Measurements from ENCODE around the gene NINJ1. TPM values are rescaled to one million over a fixed set of nuclear protein-coding genes. Genes with fewer than 3 reads are reported as not detected.

The NINJ1 gene
- total RNA-seq, 1 experiment from 2014 or later = 26.7 TPM

GRCh38 chr9:93084471-93084881, 49.6 kb downstream of the NINJ1 start:
- no peak overlapping the region for H3K4me3 ChIP-seq (ENCODE audit: low read depth in 2 of 2, low read length in 2 of 2)
- DNase-seq (ENCODE audit: low read depth, low spot score) (no peak), ATAC-seq (no peak)
- H3K36me3 ChIP-seq (ENCODE audit: control insufficient read depth, insufficient read depth, low read length) = no peaks in the 10 kb centered on the region
- ChIA-PET CTCF (no interaction called here), POLR2A (no interaction called here)
- TF ChIP-seq SIN3A (IDR thresholded peaks at IDR 0.05; ENCODE audit: borderline replicate concordance, insufficient read depth, low read depth, low read length) (no peak), POLR2AphosphoS5 (IDR thresholded peaks at IDR 0.05; ENCODE audit: low read depth, low read length) (no peak), TCF7L2 (IDR thresholded peaks at IDR 0.05; ENCODE audit: low read depth, low read length) (no peak), REST (IDR thresholded peaks at IDR 0.05; ENCODE audit: insufficient read depth in 1 of 2, low read depth in 2 of 2, low read length in 1 of 2) (no peak), CTCF (IDR thresholded peaks at IDR 0.05) (no peak)
- in situ Hi-C loops (cut with HindIII; ENCODE audit: low pct_unique_long_range_greater_than_20kb, low sequenced_read_pairs) = no loop called here
- H3K9me3 ChIP-seq (ENCODE audit: control insufficient read depth, insufficient read depth, low read depth, low read length) = no peaks in the 10 kb centered on the region
- no peak overlapping the region for H3K27ac ChIP-seq (ENCODE audit: low read length)
- BruUV-seq (replicated peaks) = no TSS peak
- H3K27me3 ChIP-seq (ENCODE audit: control insufficient read depth, insufficient read depth, low read length) = no peaks in the 10 kb centered on the region
- intact Hi-C loops (cut with micrococcal nuclease; ENCODE audit: unreplicated experiment) = no loop called here
- H3K4me1 ChIP-seq (ENCODE audit: control insufficient read depth, insufficient read depth, low read length) = no peaks in the 10 kb centered on the region

- ChIA-PET POLR2A (no interaction called here), CTCF (no interaction called here)
- H3K4me3 ChIP-seq (ENCODE audit: low read depth in 2 of 2, low read length in 2 of 2) = no peak overlapping the region
- no peaks in the 10 kb centered on the region for H3K9me3 ChIP-seq (ENCODE audit: control insufficient read depth, insufficient read depth, low read depth, low read length)
- no peak overlapping the region for H3K27ac ChIP-seq (ENCODE audit: low read length)
- H3K27me3 ChIP-seq (ENCODE audit: control insufficient read depth, insufficient read depth, low read length) = no peaks in the 10 kb centered on the region
- intact Hi-C loops (cut with micrococcal nuclease; ENCODE audit: unreplicated experiment) = no loop called here
- H3K36me3 ChIP-seq (ENCODE audit: control insufficient read depth, insufficient read depth, low read length) = no peaks in the 10 kb centered on the region
- ATAC-seq (no peak), DNase-seq (ENCODE audit: low read depth, low spot score) (no peak)
- BruUV-seq (replicated peaks) = no TSS peak
- H3K4me1 ChIP-seq (ENCODE audit: control insufficient read depth, insufficient read depth, low read length) = no peaks in the 10 kb centered on the region
- no peak for TF ChIP-seq REST (IDR thresholded peaks at IDR 0.05; ENCODE audit: insufficient read depth in 1 of 2, low read depth in 2 of 2, low read length in 1 of 2)
- no peak for TF ChIP-seq SIN3A (IDR thresholded peaks at IDR 0.05; ENCODE audit: borderline replicate concordance, insufficient read depth, low read depth, low read length)
- TF ChIP-seq CTCF (IDR thresholded peaks at IDR 0.05) = no peak
- TF ChIP-seq POLR2AphosphoS5 (IDR thresholded peaks at IDR 0.05; ENCODE audit: low read depth, low read length) = no peak
- in situ Hi-C loops (cut with HindIII; ENCODE audit: low pct_unique_long_range_greater_than_20kb, low sequenced_read_pairs) = no loop called here
These were observed 50.2 kb downstream of the NINJ1 start for GRCh38 chr9:93083592-93084470.
